IMR-90 (cell line): ENCODE results near the gene MFSD12. TPM values are rescaled to one million over a fixed set of nuclear protein-coding genes. Genes with fewer than 3 reads are reported as not detected.

Experiments
- ATAC-seq: fragments of 200-7000 bp; cut with Tn5 transposase; 2 replicates; pipeline ENCODE4 v1.9.1; 2020; ENCODE audit warnings: low read depth, mild to moderate bottlenecking, moderate library complexity
- BruUV-seq: library from RNA; stranded (reverse); fragments of 400-500 nt; replicated peaks from 2 replicates; lab custom pipeline; 2021; lab: Mats Ljungman, UMichigan
- CTCF ChIA-PET: fragments of 300-600 bp; formaldehyde crosslinking; extraction: SDS; loops from one replicate; lab custom pipeline; 2021; ENCODE audit warnings: antibody characterized with exemption; lab: Yijun Ruan, JAX
- POLR2A ChIA-PET: fragments of 300-600 bp; sonication (Branson Sonifier 250); formaldehyde crosslinking; loops from one replicate; lab custom pipeline; 2022; ENCODE audit warnings: antibody characterized with exemption; ENCODE audit not compliant: unreplicated experiment; lab: Charles Lee
- DNase-seq: peaks from one replicate; pipeline ENCODE4 v3.0.0; 2013
- H2AFZ ChIP-seq: replicated peaks from 2 replicates; pipeline ENCODE3; 2013; ENCODE audit warnings: low read length, mild to moderate bottlenecking; ENCODE audit not compliant: poor library complexity
- H2AK5ac ChIP-seq: 2 replicates; pipeline ENCODE4 v1.6.1; 2013; ENCODE audit warnings: low read depth, low read length, inconsistent platforms
- H2AK9ac ChIP-seq: replicated peaks from 2 replicates; pipeline ENCODE3; 2013; ENCODE audit warnings: mild to moderate bottlenecking, low read depth, low read length, moderate library complexity; ENCODE audit not compliant: poor library complexity
- H2BK120ac ChIP-seq: 2 replicates; pipeline ENCODE4 v1.6.1; 2013; ENCODE audit warnings: low read depth, low read length, inconsistent platforms
- H2BK15ac ChIP-seq: 3 replicates; pipeline ENCODE4 v1.6.1; 2013; ENCODE audit warnings: low read depth, low read length, inconsistent platforms
- H2BK20ac ChIP-seq: 2 replicates; pipeline ENCODE4 v1.6.1; 2013; ENCODE audit warnings: low read depth, mild to moderate bottlenecking, inconsistent platforms, low read length, moderate library complexity
- H2BK5ac ChIP-seq: 2 replicates; pipeline ENCODE4 v1.6.1; 2013; ENCODE audit warnings: mild to moderate bottlenecking, low read depth, low read length, inconsistent platforms; ENCODE audit not compliant: poor library complexity, severe bottlenecking
- H3K14ac ChIP-seq: replicated peaks from 2 replicates; pipeline ENCODE4 v1.6.1; 2013; ENCODE audit warnings: low read depth, low read length, inconsistent platforms
- H3K18ac ChIP-seq: 2 replicates; pipeline ENCODE4 v1.6.1; 2013; ENCODE audit warnings: low read depth, low read length, control low read depth
- H3K23ac ChIP-seq: 2 replicates; pipeline ENCODE4 v1.6.1; 2013; ENCODE audit warnings: low read depth, low read length, inconsistent platforms
- H3K27ac ChIP-seq: 2 replicates; pipeline ENCODE4 v1.5.1; 2013; ENCODE audit warnings: mild to moderate bottlenecking, control low read depth, low read length; ENCODE audit not compliant: insufficient read depth
- H3K27me3 ChIP-seq: 2 replicates; pipeline ENCODE4 v1.6.1; 2013; ENCODE audit warnings: low read length; ENCODE audit not compliant: control insufficient read depth, insufficient read depth
- H3K36me3 ChIP-seq: 2 replicates; pipeline ENCODE4 v1.6.1; 2013; ENCODE audit warnings: low read length, mixed read lengths; ENCODE audit not compliant: control insufficient read depth, insufficient read depth
- H3K4ac ChIP-seq: 2 replicates; pipeline ENCODE4 v1.6.1; 2013; ENCODE audit warnings: low read depth, low read length, inconsistent platforms
- H3K4me1 ChIP-seq: 2 replicates; pipeline ENCODE4 v1.6.1; 2013; ENCODE audit warnings: low read length, mixed read lengths; ENCODE audit not compliant: control insufficient read depth, insufficient read depth
- H3K4me2 ChIP-seq: 2 replicates; pipeline ENCODE4 v1.6.1; 2013; ENCODE audit warnings: low read depth, mild to moderate bottlenecking, control low read depth, low read length, moderate library complexity
- H3K4me3 ChIP-seq: 2 replicates; pipeline ENCODE4 v1.5.1; 2013; ENCODE audit warnings: low read depth, mild to moderate bottlenecking, control low read depth, low read length, moderate library complexity; ENCODE audit not compliant: insufficient read depth
- H3K56ac ChIP-seq: 2 replicates; pipeline ENCODE4 v1.6.1; 2013; ENCODE audit warnings: low read length, inconsistent platforms; ENCODE audit not compliant: insufficient read depth; ENCODE audit errors: extremely low read depth
- H3K79me1 ChIP-seq, 2 experiments: 2 replicates each; pipeline ENCODE4 v1.6.1; 2013; ENCODE audit warnings: low read length in 2 of 2, inconsistent platforms in 1 of 2, low read depth in 1 of 2
- H3K9ac ChIP-seq: 2 replicates; pipeline ENCODE4 v1.6.1; 2013; ENCODE audit warnings: low read depth, low read length, control low read depth
- H3K9me1 ChIP-seq: 2 replicates; pipeline ENCODE4 v1.6.1; 2013; ENCODE audit warnings: low read length, inconsistent platforms; ENCODE audit not compliant: insufficient read depth
- H3K9me3 ChIP-seq: 2 replicates; pipeline ENCODE4 v1.6.1; 2013; ENCODE audit warnings: low read length; ENCODE audit not compliant: control insufficient read depth, insufficient read depth
- H4K20me1 ChIP-seq: 2 replicates; pipeline ENCODE4 v1.6.1; 2013; ENCODE audit warnings: low read length, inconsistent platforms; ENCODE audit not compliant: insufficient read depth
- H4K5ac ChIP-seq: 2 replicates; pipeline ENCODE4 v1.6.1; 2013; ENCODE audit warnings: mild to moderate bottlenecking, low read depth, low read length, control low read depth
- H4K8ac ChIP-seq, 2 experiments: 2 replicates each; pipeline ENCODE4 v1.6.1; 2013; ENCODE audit warnings: low read depth in 2 of 2, low read length in 2 of 2, control low read depth in 1 of 2, inconsistent platforms in 1 of 2
- H4K91ac ChIP-seq: 2 replicates; pipeline ENCODE4 v1.6.1; 2013; ENCODE audit warnings: low read depth, low read length, inconsistent platforms; ENCODE audit not compliant: insufficient read depth
- CEBPB ChIP-seq: IDR thresholded peaks from 2 replicates; pipeline ENCODE4 v1.6.1; 2012; ENCODE audit warnings: low read depth, low read length, improper control_type of control experiment
- FOS ChIP-seq: fragments of 150-350 bp; IDR thresholded peaks from 2 replicates; pipeline ENCODE4 v1.6.1; 2016; ENCODE audit warnings: low read depth, low read length
- MAZ ChIP-seq: IDR thresholded peaks from 2 replicates; pipeline ENCODE4 v1.6.1; 2012; ENCODE audit warnings: low read depth, mild to moderate bottlenecking, low read length, improper control_type of control experiment, moderate library complexity, borderline replicate concordance
- MXI1 ChIP-seq: IDR thresholded peaks from 2 replicates; pipeline ENCODE4 v1.6.1; 2012; ENCODE audit warnings: low read depth, mild to moderate bottlenecking, low read length, moderate library complexity, borderline replicate concordance
- POLR2A ChIP-seq: IDR thresholded peaks from 2 replicates; pipeline ENCODE4 v1.6.1; 2012; ENCODE audit warnings: mild to moderate bottlenecking, low read depth, low read length
- RAD21 ChIP-seq: IDR thresholded peaks from 2 replicates; pipeline ENCODE4 v1.6.1; 2012; ENCODE audit warnings: low read length, improper control_type of control experiment
- SMC3 ChIP-seq: fragments of 150-350 bp; IDR thresholded peaks from 2 replicates; pipeline ENCODE4 v1.6.1; 2016; ENCODE audit warnings: low read depth, mild to moderate bottlenecking, antibody characterized with exemption, low read length, moderate library complexity
- WGBS, 2 experiments: methylation state at CpG; one replicate each; pipeline versions ENCODE4 v1.1.5 to v1.1.7; 2013; ENCODE audit warnings: missing lambda C conversion rate in 2 of 2; ENCODE audit not compliant: insufficient read length in 1 of 2; ENCODE audit errors: extremely low coverage in 2 of 2; 5-methylcytosine and 5-hydroxymethylcytosine counted together
- dilution Hi-C: fragments of 300-500 bp; cut with HindIII; formaldehyde crosslinking; loops from one replicate; pipeline ENCODE4 v1.14.3; 2018; ENCODE audit warnings: low sequenced_read_pairs; ENCODE audit not compliant: unreplicated experiment
- in situ Hi-C: fragments of 300-500 bp; cut with MboI; formaldehyde crosslinking; loops from 3 replicates; pipeline ENCODE4 v1.14.3; 2019; ENCODE audit warnings: low sequenced_read_pairs, inconsistent platforms, mixed read lengths
- intact Hi-C: fragments of 100-400 bp; cut with micrococcal nuclease; formaldehyde crosslinking; loops from 2 replicates; pipeline ENCODE4 v1.10.0; 2022
- polyA plus RNA-seq, 3 experiments: library from polyadenylated mRNA; depleted of rRNA; stranded (reverse); fragments of >200 nt; gene quantifications; 2 replicates each; pipeline ENCODE4 v1.2.3, GENCODE V29; 2012; ENCODE audit warnings: low replicate concordance in 1 of 3
- total RNA-seq: library from RNA; depleted of rRNA; stranded (reverse); fragments of >200 nt; gene quantifications from 2 replicates; pipeline ENCODE4 v1.2.3, GENCODE V29; 2012
- TF ChIP-seq, protein P1 (sequence below): fragments of 150-350 bp; IDR thresholded peaks from 2 replicates; pipeline ENCODE4 v1.6.1; 2017; ENCODE audit warnings: mild to moderate bottlenecking, antibody characterized with exemption, low read length, low read depth
- TF ChIP-seq, protein P2 (sequence below): fragments of 150-350 bp; IDR thresholded peaks from 2 replicates; pipeline ENCODE4 v1.6.1; 2016; ENCODE audit warnings: low read depth, mild to moderate bottlenecking, low read length, moderate library complexity, borderline replicate concordance
- TF ChIP-seq, protein P3 (sequence below): conservative IDR thresholded peaks from 2 replicates; pipeline ENCODE4 v1.5.1; 2012; ENCODE audit warnings: mild to moderate bottlenecking, low read depth, low read length, improper control_type of control experiment

Gene MFSD12
- total and polyA plus RNA-seq, 2 of the 4 experiments (the other 2 are of a cell fraction): 20.4 to 77.2 TPM

DNA sequence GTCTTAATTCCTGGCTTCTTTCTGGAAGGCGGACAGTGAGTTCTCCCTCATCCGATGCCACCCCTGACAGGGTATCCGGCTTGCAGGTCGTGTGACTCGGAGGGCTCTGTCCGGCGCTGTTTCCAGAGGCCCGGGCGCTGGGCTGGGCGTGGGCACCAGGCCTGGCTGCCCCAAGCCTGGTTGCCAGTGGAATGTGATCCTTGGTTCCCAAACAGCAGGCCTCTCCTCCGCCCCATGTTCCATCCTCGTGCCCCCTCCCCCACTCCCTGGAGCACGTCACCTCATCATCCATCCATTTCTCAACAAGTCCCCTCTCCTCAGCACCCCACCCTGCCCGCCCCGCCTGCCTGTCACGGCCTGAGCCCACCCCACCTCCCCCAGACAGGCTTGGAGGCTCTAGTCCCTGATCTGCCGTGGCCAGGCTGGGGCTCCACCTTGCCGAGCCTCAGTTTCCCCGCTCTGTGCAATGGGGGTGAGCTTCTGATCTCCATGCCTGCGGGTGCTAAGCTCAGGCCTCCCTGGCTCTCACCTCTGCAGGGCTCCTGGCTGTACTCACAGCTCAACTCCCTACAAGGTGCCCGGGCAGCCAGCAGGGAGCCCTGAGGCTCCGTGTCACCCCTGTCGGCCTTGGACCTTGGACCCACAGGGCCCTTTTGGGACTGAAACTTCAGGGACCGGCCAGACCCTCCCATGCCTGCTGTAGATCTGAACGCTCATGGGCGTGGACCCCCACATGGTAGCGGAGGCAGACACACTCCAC, 47.0 kb upstream of the MFSD12 start:
- H3K9ac ChIP-seq: no peak overlapping the region
- H4K5ac ChIP-seq: no peak overlapping the region
- in situ Hi-C loops (loop anchor here (25.0 kb wide), 1 partner anchor 292 kb away; no protein-coding TSS in a partner anchor), dilution Hi-C loops (no loop called here), intact Hi-C loops (no loop called here)
- no peak overlapping the region for H2AK9ac ChIP-seq
- ChIA-PET CTCF (no interaction called here), POLR2A (no interaction called here)
- peaks cover 7 to 17% of the 10 kb centered on the region in 2 experiments for H3K79me1 ChIP-seq
- H2BK15ac ChIP-seq: no peak overlapping the region
- H4K8ac ChIP-seq: no peak overlapping the region
- no peak overlapping the region for H2AK5ac ChIP-seq
- no peak overlapping the region for H3K56ac ChIP-seq
- H3K18ac ChIP-seq: no peak overlapping the region
- 91% methylated on average over 11 of the region's 27 CpGs; no CpG with 5 or more reads in 1 of the 2 experiments for WGBS, 2 experiments
- H3K9me1 ChIP-seq: 0 out of 2 replicates have a peak, but pooled peaks cover 6% of the 10 kb centered on the region
- DNase-seq: no peak
- H4K20me1 ChIP-seq: no peaks in the 10 kb centered on the region
- no peak overlapping the region for H4K91ac ChIP-seq
- H2BK120ac ChIP-seq: no peak overlapping the region
- H3K9me3 ChIP-seq: no peaks in the 10 kb centered on the region
- no peak overlapping the region for H3K4ac ChIP-seq
- peaks cover 11% of the 10 kb centered on the region for H3K4me1 ChIP-seq
- H3K23ac ChIP-seq: no peak overlapping the region
- TF ChIP-seq, protein P1, sequence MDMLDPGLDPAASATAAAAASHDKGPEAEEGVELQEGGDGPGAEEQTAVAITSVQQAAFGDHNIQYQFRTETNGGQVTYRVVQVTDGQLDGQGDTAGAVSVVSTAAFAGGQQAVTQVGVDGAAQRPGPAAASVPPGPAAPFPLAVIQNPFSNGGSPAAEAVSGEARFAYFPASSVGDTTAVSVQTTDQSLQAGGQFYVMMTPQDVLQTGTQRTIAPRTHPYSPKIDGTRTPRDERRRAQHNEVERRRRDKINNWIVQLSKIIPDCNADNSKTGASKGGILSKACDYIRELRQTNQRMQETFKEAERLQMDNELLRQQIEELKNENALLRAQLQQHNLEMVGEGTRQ: no peak
- TF ChIP-seq RAD21: no peak
- TF ChIP-seq SMC3: no peak
- TF ChIP-seq MAZ: no peak
- TF ChIP-seq POLR2A: no peak
- no peak for TF ChIP-seq CEBPB
- TF ChIP-seq, protein P2, sequence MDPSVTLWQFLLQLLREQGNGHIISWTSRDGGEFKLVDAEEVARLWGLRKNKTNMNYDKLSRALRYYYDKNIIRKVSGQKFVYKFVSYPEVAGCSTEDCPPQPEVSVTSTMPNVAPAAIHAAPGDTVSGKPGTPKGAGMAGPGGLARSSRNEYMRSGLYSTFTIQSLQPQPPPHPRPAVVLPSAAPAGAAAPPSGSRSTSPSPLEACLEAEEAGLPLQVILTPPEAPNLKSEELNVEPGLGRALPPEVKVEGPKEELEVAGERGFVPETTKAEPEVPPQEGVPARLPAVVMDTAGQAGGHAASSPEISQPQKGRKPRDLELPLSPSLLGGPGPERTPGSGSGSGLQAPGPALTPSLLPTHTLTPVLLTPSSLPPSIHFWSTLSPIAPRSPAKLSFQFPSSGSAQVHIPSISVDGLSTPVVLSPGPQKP: no peak
- TF ChIP-seq, protein P3, sequence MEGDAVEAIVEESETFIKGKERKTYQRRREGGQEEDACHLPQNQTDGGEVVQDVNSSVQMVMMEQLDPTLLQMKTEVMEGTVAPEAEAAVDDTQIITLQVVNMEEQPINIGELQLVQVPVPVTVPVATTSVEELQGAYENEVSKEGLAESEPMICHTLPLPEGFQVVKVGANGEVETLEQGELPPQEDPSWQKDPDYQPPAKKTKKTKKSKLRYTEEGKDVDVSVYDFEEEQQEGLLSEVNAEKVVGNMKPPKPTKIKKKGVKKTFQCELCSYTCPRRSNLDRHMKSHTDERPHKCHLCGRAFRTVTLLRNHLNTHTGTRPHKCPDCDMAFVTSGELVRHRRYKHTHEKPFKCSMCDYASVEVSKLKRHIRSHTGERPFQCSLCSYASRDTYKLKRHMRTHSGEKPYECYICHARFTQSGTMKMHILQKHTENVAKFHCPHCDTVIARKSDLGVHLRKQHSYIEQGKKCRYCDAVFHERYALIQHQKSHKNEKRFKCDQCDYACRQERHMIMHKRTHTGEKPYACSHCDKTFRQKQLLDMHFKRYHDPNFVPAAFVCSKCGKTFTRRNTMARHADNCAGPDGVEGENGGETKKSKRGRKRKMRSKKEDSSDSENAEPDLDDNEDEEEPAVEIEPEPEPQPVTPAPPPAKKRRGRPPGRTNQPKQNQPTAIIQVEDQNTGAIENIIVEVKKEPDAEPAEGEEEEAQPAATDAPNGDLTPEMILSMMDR: no peak
- no peak for TF ChIP-seq FOS
- TF ChIP-seq MXI1: no peak
- H3K14ac ChIP-seq: no peak overlapping the region
- no TSS peak for BruUV-seq
- H3K27me3 ChIP-seq: no peaks in the 10 kb centered on the region
- H3K4me3 ChIP-seq: no peak overlapping the region
- peaks cover 2% of the 10 kb centered on the region; the same call in 1 of the 2 replicates for H3K36me3 ChIP-seq
- no peak overlapping the region for H2BK5ac ChIP-seq
- H2BK20ac ChIP-seq: no peak overlapping the region
- no peak overlapping the region for H3K27ac ChIP-seq
- ATAC-seq: no peak
- no peak overlapping the region for H2AFZ ChIP-seq
- no peak overlapping the region for H3K4me2 ChIP-seq
